Lower leg skin (tissue), 3 donors: Measurements from ENCODE around the gene B3GALT5.

Source experiments
- POLR2A ChIP-seq, 2 donors: fragments of 450-650 bp; IDR thresholded peaks; one replicate each; pipeline ENCODE4 v1.6.1; 2016 to 2017; ENCODE audit warnings: antibody characterized with exemption in 2 of 2, mild to moderate bottlenecking in 1 of 2, moderate library complexity in 1 of 2
- TF ChIP-seq, protein P1 (sequence below), 3 donors: fragments of 450-650 bp; IDR thresholded peaks; one replicate each; pipeline ENCODE4 v1.5.1; 2016; ENCODE audit warnings: antibody characterized with exemption in 3 of 3, mild to moderate bottlenecking in 3 of 3, moderate library complexity in 2 of 3

DNA sequence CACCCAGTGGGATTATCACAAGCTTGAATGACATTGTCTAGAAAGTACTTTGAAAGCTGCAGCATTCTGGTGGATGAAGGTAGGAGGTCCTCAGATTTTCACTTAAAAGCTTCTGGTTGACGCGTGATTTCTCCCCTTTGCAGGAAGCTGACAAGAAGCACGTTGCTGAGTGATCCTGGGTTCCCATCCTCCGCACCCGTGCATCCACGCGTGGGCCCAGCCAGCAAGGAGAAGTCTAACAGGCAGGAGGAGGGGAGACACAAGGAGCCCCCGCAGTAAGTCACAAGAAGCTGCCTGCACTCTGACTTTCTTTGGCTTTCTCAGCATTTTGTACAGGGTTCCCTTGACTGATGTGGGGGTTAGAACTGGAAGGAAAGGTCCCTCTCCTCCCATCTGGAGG, 7.8 kb upstream of the B3GALT5 start:
- TF ChIP-seq, protein P1, sequence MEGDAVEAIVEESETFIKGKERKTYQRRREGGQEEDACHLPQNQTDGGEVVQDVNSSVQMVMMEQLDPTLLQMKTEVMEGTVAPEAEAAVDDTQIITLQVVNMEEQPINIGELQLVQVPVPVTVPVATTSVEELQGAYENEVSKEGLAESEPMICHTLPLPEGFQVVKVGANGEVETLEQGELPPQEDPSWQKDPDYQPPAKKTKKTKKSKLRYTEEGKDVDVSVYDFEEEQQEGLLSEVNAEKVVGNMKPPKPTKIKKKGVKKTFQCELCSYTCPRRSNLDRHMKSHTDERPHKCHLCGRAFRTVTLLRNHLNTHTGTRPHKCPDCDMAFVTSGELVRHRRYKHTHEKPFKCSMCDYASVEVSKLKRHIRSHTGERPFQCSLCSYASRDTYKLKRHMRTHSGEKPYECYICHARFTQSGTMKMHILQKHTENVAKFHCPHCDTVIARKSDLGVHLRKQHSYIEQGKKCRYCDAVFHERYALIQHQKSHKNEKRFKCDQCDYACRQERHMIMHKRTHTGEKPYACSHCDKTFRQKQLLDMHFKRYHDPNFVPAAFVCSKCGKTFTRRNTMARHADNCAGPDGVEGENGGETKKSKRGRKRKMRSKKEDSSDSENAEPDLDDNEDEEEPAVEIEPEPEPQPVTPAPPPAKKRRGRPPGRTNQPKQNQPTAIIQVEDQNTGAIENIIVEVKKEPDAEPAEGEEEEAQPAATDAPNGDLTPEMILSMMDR (IDR thresholded peaks at IDR 0.05), result no peak
- TF ChIP-seq POLR2A (IDR thresholded peaks at IDR 0.05), result no peak
